ENCODE data around the gene C2orf69. TPM values are rescaled to one million over a fixed set of nuclear protein-coding genes. Genes with fewer than 3 reads are reported as not detected.

The C2orf69 gene
- total RNA-seq, 1 donor from 2014 or later, result 10.1 TPM

DNA sequence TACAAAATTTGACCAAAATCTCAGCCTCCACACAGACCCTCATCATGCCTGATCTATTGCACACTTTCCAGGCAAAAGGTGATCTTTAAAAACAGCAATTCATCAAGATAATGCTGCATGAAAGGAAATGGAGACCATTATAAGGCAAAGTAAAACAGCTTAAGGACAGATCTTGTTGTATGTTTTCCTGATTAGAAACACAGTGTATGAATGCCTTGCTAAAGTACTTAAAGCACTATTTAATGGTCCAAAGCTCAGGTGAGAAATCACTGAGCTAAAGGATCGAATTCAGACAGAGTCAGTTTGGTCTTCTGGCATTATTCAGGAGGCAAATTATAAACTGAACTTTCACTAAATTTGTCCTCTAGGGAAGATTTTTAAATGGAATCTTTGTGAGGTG lies 41.4 kb upstream of the C2orf69 start:
- Histone ChIP-seq H3K4me1 (no peaks in the 10 kb centered on the region), H3K27me3 (no peaks in the 10 kb centered on the region), H3K36me3 (no peaks in the 10 kb centered on the region), H3K27ac (no peak overlapping the region), H3K4me3 (no peak overlapping the region), H3K9me3 (no peaks in the 10 kb centered on the region)
- TF ChIP-seq POLR2A (IDR thresholded peaks at IDR 0.05), result no peak
- TF ChIP-seq POLR2AphosphoS5 (IDR thresholded peaks at IDR 0.05; ENCODE audit: insufficient read depth in 1 of 2, low read depth in 1 of 2), result no peak
- TF ChIP-seq, protein P1, sequence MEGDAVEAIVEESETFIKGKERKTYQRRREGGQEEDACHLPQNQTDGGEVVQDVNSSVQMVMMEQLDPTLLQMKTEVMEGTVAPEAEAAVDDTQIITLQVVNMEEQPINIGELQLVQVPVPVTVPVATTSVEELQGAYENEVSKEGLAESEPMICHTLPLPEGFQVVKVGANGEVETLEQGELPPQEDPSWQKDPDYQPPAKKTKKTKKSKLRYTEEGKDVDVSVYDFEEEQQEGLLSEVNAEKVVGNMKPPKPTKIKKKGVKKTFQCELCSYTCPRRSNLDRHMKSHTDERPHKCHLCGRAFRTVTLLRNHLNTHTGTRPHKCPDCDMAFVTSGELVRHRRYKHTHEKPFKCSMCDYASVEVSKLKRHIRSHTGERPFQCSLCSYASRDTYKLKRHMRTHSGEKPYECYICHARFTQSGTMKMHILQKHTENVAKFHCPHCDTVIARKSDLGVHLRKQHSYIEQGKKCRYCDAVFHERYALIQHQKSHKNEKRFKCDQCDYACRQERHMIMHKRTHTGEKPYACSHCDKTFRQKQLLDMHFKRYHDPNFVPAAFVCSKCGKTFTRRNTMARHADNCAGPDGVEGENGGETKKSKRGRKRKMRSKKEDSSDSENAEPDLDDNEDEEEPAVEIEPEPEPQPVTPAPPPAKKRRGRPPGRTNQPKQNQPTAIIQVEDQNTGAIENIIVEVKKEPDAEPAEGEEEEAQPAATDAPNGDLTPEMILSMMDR (IDR thresholded peaks at IDR 0.05), result no peak
- intact Hi-C loops (cut with DNase I), result no loop called here
- no peak for DNase-seq (ENCODE audit: extremely low spot score in 2 of 2)

DNA sequence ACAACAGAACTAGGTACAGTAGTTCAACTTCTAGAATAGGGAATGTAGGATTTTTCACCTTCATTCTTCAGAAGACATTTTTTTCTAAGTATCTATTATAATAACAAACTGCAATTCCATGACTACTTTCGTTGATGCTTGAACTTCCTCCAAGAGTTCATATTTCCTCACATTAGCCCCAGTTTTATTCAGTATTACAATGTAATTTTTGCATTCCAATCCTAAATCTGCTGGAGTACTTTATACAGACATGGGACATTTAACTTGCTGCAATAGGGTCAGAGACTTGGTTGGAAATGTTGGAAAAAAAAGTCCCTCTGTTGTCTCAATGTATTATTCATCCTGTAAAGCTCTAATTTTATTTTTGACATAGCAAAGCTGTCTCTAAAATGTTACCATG lies 40.5 kb upstream of the C2orf69 start:
- no peaks in the 10 kb centered on the region for H3K27me3 ChIP-seq
- no peaks in the 10 kb centered on the region for H3K36me3 ChIP-seq
- no peaks in the 10 kb centered on the region for H3K4me1 ChIP-seq
- no peaks in the 10 kb centered on the region for H3K9me3 ChIP-seq
- no peak overlapping the region for H3K4me3 ChIP-seq
- intact Hi-C loops (cut with DNase I), result no loop called here
- TF ChIP-seq POLR2AphosphoS5 (IDR thresholded peaks at IDR 0.05; ENCODE audit: insufficient read depth in 1 of 2, low read depth in 1 of 2) (no peak), POLR2A (IDR thresholded peaks at IDR 0.05) (no peak)
- TF ChIP-seq, protein P1 (IDR thresholded peaks at IDR 0.05), result no peak
- H3K27ac ChIP-seq, result no peak overlapping the region
- no peak for DNase-seq (ENCODE audit: extremely low spot score in 2 of 2)

DNA sequence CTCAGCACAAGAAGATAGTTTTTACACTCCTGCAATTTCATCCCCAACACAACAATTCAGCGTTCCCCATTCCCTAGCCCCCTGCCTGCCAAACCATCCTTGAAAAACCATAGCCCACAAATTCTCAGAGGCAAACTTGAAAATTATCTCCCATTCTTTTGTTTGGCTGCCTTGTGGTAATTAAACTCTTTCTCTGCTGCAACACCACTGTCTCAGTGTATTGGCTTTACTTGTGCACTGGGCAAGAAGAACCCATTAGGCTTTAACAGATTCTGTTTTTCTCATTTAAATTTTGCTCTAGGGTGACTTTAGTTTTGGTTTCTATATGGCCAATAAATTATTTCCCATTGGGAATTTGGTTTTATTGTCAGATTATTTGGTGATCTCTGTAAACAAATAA lies 36.9 kb upstream of the C2orf69 start:
- no peak for DNase-seq (ENCODE audit: extremely low spot score in 2 of 2)
- Histone ChIP-seq H3K4me3 (no peak overlapping the region), H3K27ac (no peak overlapping the region), H3K27me3 (no peaks in the 10 kb centered on the region), H3K9me3 (no peaks in the 10 kb centered on the region), H3K4me1 (no peaks in the 10 kb centered on the region), H3K36me3 (no peaks in the 10 kb centered on the region)
- TF ChIP-seq POLR2AphosphoS5 (IDR thresholded peaks at IDR 0.05; ENCODE audit: insufficient read depth in 1 of 2, low read depth in 1 of 2) (no peak), POLR2A (IDR thresholded peaks at IDR 0.05) (no peak)
- TF ChIP-seq, protein P1 (IDR thresholded peaks at IDR 0.05), result no peak
- intact Hi-C loops (cut with DNase I), result no loop called here

DNA sequence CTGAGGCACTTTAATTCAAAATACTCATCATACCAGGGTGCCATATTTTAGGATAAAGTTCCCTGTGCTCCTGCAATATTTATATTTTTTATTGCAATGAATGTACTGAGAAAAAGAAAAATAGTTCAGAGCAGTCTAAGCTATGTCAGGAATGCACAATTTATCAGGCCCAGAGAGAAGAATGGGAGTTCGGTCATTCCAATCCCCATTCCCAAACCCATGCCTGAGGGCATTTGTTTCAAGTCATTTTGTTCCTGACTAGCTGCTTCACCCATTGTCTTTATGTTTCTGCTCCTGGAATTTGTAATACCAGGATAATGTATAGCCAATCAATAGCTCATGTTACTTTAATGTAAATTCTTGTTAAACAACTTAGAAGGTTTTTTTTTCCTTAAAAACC lies 35.7 kb upstream of the C2orf69 start:
- no peak overlapping the region for H3K4me3 ChIP-seq
- H3K27me3 ChIP-seq, result no peaks in the 10 kb centered on the region
- H3K9me3 ChIP-seq, result no peaks in the 10 kb centered on the region
- H3K4me1 ChIP-seq, result no peaks in the 10 kb centered on the region
- H3K36me3 ChIP-seq, result no peaks in the 10 kb centered on the region
- no peak for DNase-seq (ENCODE audit: extremely low spot score in 2 of 2)
- intact Hi-C loops (cut with DNase I), result no loop called here
- H3K27ac ChIP-seq, result no peak overlapping the region
- TF ChIP-seq POLR2AphosphoS5 (IDR thresholded peaks at IDR 0.05; ENCODE audit: insufficient read depth in 1 of 2, low read depth in 1 of 2) (no peak), POLR2A (IDR thresholded peaks at IDR 0.05) (no peak)
- TF ChIP-seq, protein P1 (IDR thresholded peaks at IDR 0.05), result no peak

DNA sequence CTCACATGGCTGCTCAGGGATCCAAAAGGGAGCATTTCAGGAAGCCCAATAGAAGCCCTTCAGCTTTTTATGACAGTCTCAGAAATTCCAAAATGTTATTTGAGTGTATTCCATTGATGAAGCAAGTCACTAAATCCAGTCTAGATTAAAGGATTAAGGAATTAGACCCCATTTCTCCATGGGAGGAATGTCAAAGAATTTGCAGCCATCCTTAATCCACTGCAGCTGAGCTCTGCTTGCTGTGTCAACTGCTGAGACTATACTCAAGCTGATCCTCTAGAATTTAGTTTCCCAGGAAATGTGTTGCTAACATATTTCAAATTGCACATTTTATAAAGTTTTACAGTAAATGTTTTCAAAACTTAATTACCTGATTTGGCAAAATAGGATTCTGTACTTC lies 28.4 kb upstream of the C2orf69 start:
- H3K36me3 ChIP-seq, result no peaks in the 10 kb centered on the region
- TF ChIP-seq, protein P1 (IDR thresholded peaks at IDR 0.05), result no peak
- TF ChIP-seq POLR2A (IDR thresholded peaks at IDR 0.05) (no peak), POLR2AphosphoS5 (IDR thresholded peaks at IDR 0.05; ENCODE audit: insufficient read depth in 1 of 2, low read depth in 1 of 2) (no peak)
- no peak overlapping the region for H3K27ac ChIP-seq
- H3K27me3 ChIP-seq, result no peaks in the 10 kb centered on the region
- intact Hi-C loops (cut with DNase I), result no loop called here
- H3K9me3 ChIP-seq, result no peaks in the 10 kb centered on the region
- no peaks in the 10 kb centered on the region for H3K4me1 ChIP-seq
- no peak for DNase-seq (ENCODE audit: extremely low spot score in 2 of 2)
- H3K4me3 ChIP-seq, result no peak overlapping the region
